Body of pancreas (tissue), 4 donors: ENCODE measurements around the gene PLA2G4B. TPM values are rescaled to one million over a fixed set of nuclear protein-coding genes. Genes with fewer than 3 reads are reported as not detected.
A peak's percentile ranks its signal among the peaks of the same experiment; 100 is the strongest.

Source experiments
- ATAC-seq: fragments of 150-250 bp; one replicate; pipeline ENCODE4 v1.9.1; 2016
- DNase-seq, 4 donors: peaks; one replicate each; pipeline ENCODE4 v3.0.0-alpha.2; 2019
- H3K27ac ChIP-seq, 4 donors: fragments of 200-600 bp; sonication (generic); 1 replicate in 3 of 4; 2 replicates in 1 of 4; pipeline versions ENCODE4 v1.5.1 to v1.6.1; 2016 to 2019; ENCODE audit warnings: mild to moderate bottlenecking in 1 of 4, mixed read lengths in 1 of 4, moderate library complexity in 1 of 4
- H3K27me3 ChIP-seq, 2 donors: fragments of 200-600 bp; sonication (generic); one replicate each; pipeline ENCODE4 v1.6.0; 2016; ENCODE audit warnings: mild to moderate bottlenecking in 1 of 2
- H3K36me3 ChIP-seq, 2 donors: fragments of 200-600 bp; sonication (generic); replicated peaks in 1 of 2; 2 replicates each; pipeline ENCODE4 v1.5.1; 2016; ENCODE audit warnings: low read depth in 2 of 2; ENCODE audit not compliant: insufficient read depth in 1 of 2
- H3K4me1 ChIP-seq: fragments of 200-600 bp; sonication (generic); one replicate; pipeline ENCODE4 v1.6.0; 2016
- H3K4me3 ChIP-seq, 2 donors: fragments of 200-600 bp; sonication (generic); 1 replicate in 1 of 2; 2 replicates in 1 of 2; pipeline ENCODE4 v1.5.1; 2016 to 2019
- H3K9me3 ChIP-seq, 3 donors: fragments of 200-600 bp; sonication (generic); 1 replicate in 2 of 3; 2 replicates in 1 of 3; pipeline ENCODE4 v1.5.1; 2016
- CTCF ChIP-seq, 7 experiments: fragments of 450-650 bp in 4 of 7; fragments of 200-600 bp in 3 of 7; sonication (generic) in 3 of 7; IDR thresholded peaks; one replicate each; pipeline ENCODE4 v1.5.1; 2016 to 2019; ENCODE audit warnings: antibody characterized with exemption in 7 of 7
- POLR2A ChIP-seq, 3 donors: fragments of 450-650 bp; IDR thresholded peaks; one replicate each; pipeline ENCODE4 v1.6.1; 2016; ENCODE audit warnings: antibody characterized with exemption in 3 of 3, mild to moderate bottlenecking in 2 of 3
- WGBS, 2 donors: methylation state at CpG; one replicate each; pipeline ENCODE4 v1.1.5; 2017; 5-methylcytosine and 5-hydroxymethylcytosine counted together
- intact Hi-C: fragments of 100-400 bp; cut with DNase I; formaldehyde crosslinking; loops from one replicate; pipeline ENCODE4 v1.15.1; 2023
- total RNA-seq, 2 donors: library from RNA; depleted of rRNA; stranded (reverse); fragments of >200 nt; gene quantifications; one replicate each; pipeline ENCODE4 v1.1.0, GENCODE V29; 2016

The PLA2G4B gene
- total RNA-seq, 2 donors from 2014 or later = 17.4 to 18.1 TPM

GRCh38 chr15:41848631-41849030 is 10.0 kb downstream of the PLA2G4B start:
- Histone ChIP-seq H3K27ac (no peak overlapping the region), H3K4me1 (peaks cover 10% of the 10 kb centered on the region), H3K9me3 (no peaks in the 10 kb centered on the region), H3K36me3 (peaks cover 0 to 15% of the 10 kb centered on the region in 2 donors), H3K4me3 (no peak overlapping the region), H3K27me3 (no peaks in the 10 kb centered on the region)
- DNase-seq (no peak), ATAC-seq (no peak)
- no peak for TF ChIP-seq POLR2A (IDR thresholded peaks at IDR 0.05)
- TF ChIP-seq CTCF (IDR thresholded peaks at IDR 0.05) = no peak
- WGBS, 2 donors = 89 to 91% methylated on average over 9 to 10 of the region's 10 CpGs
- intact Hi-C loops = no loop called here

- Histone ChIP-seq H3K36me3 (peaks cover 0 to 15% of the 10 kb centered on the region in 2 donors), H3K27me3 (no peaks in the 10 kb centered on the region), H3K4me3 (no peak overlapping the region), H3K9me3 (no peaks in the 10 kb centered on the region), H3K4me1 (peaks cover 10% of the 10 kb centered on the region), H3K27ac (no peak overlapping the region)
- intact Hi-C loops = no loop called here
- DNase-seq (no peak), ATAC-seq (no peak)
- 85 to 86% methylated on average over 6 of the region's 6 CpGs for WGBS, 2 donors
- no peak for TF ChIP-seq CTCF (IDR thresholded peaks at IDR 0.05)
- no peak for TF ChIP-seq POLR2A (IDR thresholded peaks at IDR 0.05)
Observed at GRCh38 chr15:41849204-41849603, 10.6 kb downstream of the PLA2G4B start.

GRCh38 chr15:41849861-41850260 is 11.2 kb downstream of the PLA2G4B start:
- peak; percentile 57 for ATAC-seq

GRCh38 chr15:41850482-41851166 is 12.0 kb downstream of the PLA2G4B start:
- no peak overlapping the region for H3K27ac ChIP-seq
- ATAC-seq (no peak), DNase-seq (no peak)
- H3K9me3 ChIP-seq = no peaks in the 10 kb centered on the region
- no peaks in the 10 kb centered on the region for H3K27me3 ChIP-seq
- peaks cover 0 to 11% of the 10 kb centered on the region in 2 donors for H3K36me3 ChIP-seq
- no peak for TF ChIP-seq CTCF (IDR thresholded peaks at IDR 0.05)
- TF ChIP-seq POLR2A (IDR thresholded peaks at IDR 0.05) = no peak
- WGBS, 2 donors = 57 to 80% methylated on average over 7 to 16 of the region's 16 CpGs
- H3K4me1 ChIP-seq = peaks cover 10% of the 10 kb centered on the region
- intact Hi-C loops = no loop called here
- no peak overlapping the region for H3K4me3 ChIP-seq

More at GRCh38 chr15:41849861-41850260, 11.2 kb downstream of the PLA2G4B start:
- Histone ChIP-seq H3K4me1 (peaks cover 10% of the 10 kb centered on the region), H3K9me3 (no peaks in the 10 kb centered on the region), H3K36me3 (peaks cover 0 to 14% of the 10 kb centered on the region in 2 donors), H3K27me3 (no peaks in the 10 kb centered on the region), H3K27ac (no peak overlapping the region), H3K4me3 (no peak overlapping the region)
- intact Hi-C loops = no loop called here
- 28 to 37% methylated on average over 2 to 8 of the region's 8 CpGs for WGBS, 2 donors
- DNase-seq = peak; percentile 49 to 71 (median 59)
- TF ChIP-seq CTCF (IDR thresholded peaks at IDR 0.05) (peak in 1 of 7 experiments; percentile 16), POLR2A (IDR thresholded peaks at IDR 0.05) (no peak)

- no peak overlapping the region for H3K4me3 ChIP-seq
- intact Hi-C loops = no loop called here
- DNase-seq (peak in 1 of 4 donors; percentile 20), ATAC-seq (no peak)
- H3K9me3 ChIP-seq = no peaks in the 10 kb centered on the region
- H3K36me3 ChIP-seq = peaks cover 0 to 9% of the 10 kb centered on the region in 2 donors
- peaks cover 10% of the 10 kb centered on the region for H3K4me1 ChIP-seq
- 32 to 43% methylated on average over 11 of the region's 11 CpGs for WGBS, 2 donors
- TF ChIP-seq POLR2A (IDR thresholded peaks at IDR 0.05) = no peak
- no peak for TF ChIP-seq CTCF (IDR thresholded peaks at IDR 0.05)
- H3K27me3 ChIP-seq = no peaks in the 10 kb centered on the region
- no peak overlapping the region for H3K27ac ChIP-seq
Observed at GRCh38 chr15:41851167-41851523, 12.5 kb downstream of the PLA2G4B start.
